HepG2 (cell line): ENCODE measurements around the gene MXI1.

Experiments used
- CTCF ChIP-seq: sonication (generic); formaldehyde crosslinking; IDR thresholded peaks from 2 replicates; pipeline ENCODE4 v1.5.0; 2020; ENCODE audit warnings: mild to moderate bottlenecking, missing genetic modification reagents, moderate library complexity
- HCFC1 ChIP-seq: fragments of 150-350 bp; IDR thresholded peaks from 2 replicates; pipeline ENCODE4 v1.6.1; 2014; ENCODE audit warnings: low read depth, low read length
- NFE2L2 ChIP-seq: fragments of 150-350 bp; IDR thresholded peaks from 2 replicates; pipeline ENCODE4 v1.6.1; 2014; ENCODE audit warnings: low read length
- ZBTB49 ChIP-seq: sonication (generic); formaldehyde crosslinking; IDR thresholded peaks from 2 replicates; pipeline ENCODE4 v1.4.0; 2020; ENCODE audit warnings: missing genetic modification reagents, borderline replicate concordance

- no peak for TF ChIP-seq ZBTB49 (CRISPR knock-in tag)
- TF ChIP-seq CTCF (CRISPR knock-in tag), result no peak
- TF ChIP-seq HCFC1, result no peak
- no peak for TF ChIP-seq NFE2L2
Measured at GRCh38 chr10:110275128-110275729, 67.8 kb downstream of the MXI1 start.
